IMR-90 (cell line): ENCODE data around the gene MUC5B.
"Not testable (repeated sequence)": the region's sequence is repeated elsewhere in the genome, so short reads cannot be mapped to it uniquely, and the experiment has no call there.

Experiments
- CEBPB ChIP-seq: IDR thresholded peaks from 2 replicates; pipeline ENCODE4 v1.6.1; 2012; ENCODE audit warnings: low read depth, low read length, improper control_type of control experiment
- CHD1 ChIP-seq: IDR thresholded peaks from 2 replicates; pipeline ENCODE4 v1.6.1; 2012; ENCODE audit warnings: low read depth, low read length, improper control_type of control experiment
- CTCF ChIP-seq: conservative IDR thresholded peaks from 2 replicates; pipeline ENCODE4 v1.5.1; 2012; ENCODE audit warnings: mild to moderate bottlenecking, low read depth, low read length, improper control_type of control experiment
- MXI1 ChIP-seq: IDR thresholded peaks from 2 replicates; pipeline ENCODE4 v1.6.1; 2012; ENCODE audit warnings: low read depth, mild to moderate bottlenecking, low read length, moderate library complexity, borderline replicate concordance
- NFE2L2 ChIP-seq: fragments of 150-350 bp; IDR thresholded peaks from 2 replicates; pipeline ENCODE4 v1.6.1; 2016; ENCODE audit warnings: low read depth, mild to moderate bottlenecking, low read length
- POLR2A ChIP-seq: IDR thresholded peaks from 2 replicates; pipeline ENCODE4 v1.6.1; 2012; ENCODE audit warnings: mild to moderate bottlenecking, low read depth, low read length
- RAD21 ChIP-seq: IDR thresholded peaks from 2 replicates; pipeline ENCODE4 v1.6.1; 2012; ENCODE audit warnings: low read length, improper control_type of control experiment
- RCOR1 ChIP-seq: IDR thresholded peaks from 2 replicates; pipeline ENCODE4 v1.6.1; 2012; ENCODE audit warnings: mild to moderate bottlenecking, low read length, improper control_type of control experiment; ENCODE audit not compliant: insufficient replicate concordance
- RFX5 ChIP-seq: IDR thresholded peaks from 2 replicates; pipeline ENCODE4 v1.8.0; 2012; ENCODE audit warnings: low read depth, mild to moderate bottlenecking, low read length, moderate library complexity
- SMC3 ChIP-seq: fragments of 150-350 bp; IDR thresholded peaks from 2 replicates; pipeline ENCODE4 v1.6.1; 2016; ENCODE audit warnings: low read depth, mild to moderate bottlenecking, antibody characterized with exemption, low read length, moderate library complexity
- USF2 ChIP-seq: fragments of 150-350 bp; IDR thresholded peaks from 2 replicates; pipeline ENCODE4 v1.6.1; 2017; ENCODE audit warnings: mild to moderate bottlenecking, antibody characterized with exemption, low read length, low read depth

DNA sequence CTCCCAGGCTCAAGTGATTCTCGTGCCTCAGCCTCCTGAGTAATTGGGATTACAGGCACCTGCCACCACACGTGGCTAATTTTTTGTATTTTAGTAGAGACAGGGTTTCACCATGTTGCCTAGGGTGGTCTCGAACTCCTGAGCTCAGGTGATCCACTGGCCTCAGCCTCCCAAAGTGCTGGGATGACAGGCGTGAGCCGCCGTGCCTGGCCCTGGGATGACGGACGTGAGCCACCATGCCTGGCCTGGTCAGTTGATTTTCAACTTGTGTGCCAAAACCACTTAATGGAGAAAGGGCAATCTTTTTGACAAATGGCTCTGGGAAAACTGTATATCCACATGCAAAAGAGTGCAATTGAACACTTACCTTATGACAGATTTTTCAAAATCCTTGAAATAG, 7.0 kb upstream of the MUC5B start:
- TF ChIP-seq POLR2A, CTCF, RAD21, CEBPB, SMC3, CHD1, USF2, RCOR1, RFX5, MXI1, NFE2L2: not testable (repeated sequence)
